Measurements from ENCODE around the gene EGLN3.
"Not testable (repeated sequence)": the region's sequence is repeated elsewhere in the genome, so short reads cannot be mapped to it uniquely, and the experiment has no call there.

Gene EGLN3

DNA sequence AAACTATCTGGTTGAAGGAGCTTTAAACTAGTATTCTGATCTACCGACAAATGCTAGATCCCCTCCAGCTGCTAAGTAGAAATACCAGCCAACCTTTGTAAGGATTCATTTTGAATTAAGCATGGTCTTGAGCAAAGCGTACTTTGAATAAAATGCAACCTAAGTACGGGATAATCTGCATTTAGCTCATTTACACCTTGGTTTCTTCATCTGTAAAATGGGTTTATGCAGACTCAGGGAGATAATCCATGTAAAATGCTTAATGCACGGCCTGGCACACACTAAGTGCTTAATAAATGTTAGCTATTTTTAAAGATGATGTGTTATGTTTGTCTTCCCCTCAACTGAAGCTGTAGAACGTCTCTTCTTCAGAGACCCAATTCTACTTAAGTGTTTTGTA is 15.9 kb downstream of the EGLN3 start:
- H3K4me1 Mint-ChIP-seq = no peaks in the 10 kb centered on the region
- no peaks in the 10 kb centered on the region for H3K9me3 Mint-ChIP-seq
- H3K36me3 Mint-ChIP-seq = peaks cover 1% of the 10 kb centered on the region
- no peak overlapping the region for H3K27ac Mint-ChIP-seq
- peaks cover 16% of the 10 kb centered on the region for H3K27me3 Mint-ChIP-seq
- DNase-seq = no peak
- no peak overlapping the region for H3K4me3 Mint-ChIP-seq
- CTCF ChIA-PET = interaction anchor here (1.3 kb wide), 1 partner anchor 164 kb away, joined by 5 read pairs; no protein-coding TSS in a partner anchor

DNA sequence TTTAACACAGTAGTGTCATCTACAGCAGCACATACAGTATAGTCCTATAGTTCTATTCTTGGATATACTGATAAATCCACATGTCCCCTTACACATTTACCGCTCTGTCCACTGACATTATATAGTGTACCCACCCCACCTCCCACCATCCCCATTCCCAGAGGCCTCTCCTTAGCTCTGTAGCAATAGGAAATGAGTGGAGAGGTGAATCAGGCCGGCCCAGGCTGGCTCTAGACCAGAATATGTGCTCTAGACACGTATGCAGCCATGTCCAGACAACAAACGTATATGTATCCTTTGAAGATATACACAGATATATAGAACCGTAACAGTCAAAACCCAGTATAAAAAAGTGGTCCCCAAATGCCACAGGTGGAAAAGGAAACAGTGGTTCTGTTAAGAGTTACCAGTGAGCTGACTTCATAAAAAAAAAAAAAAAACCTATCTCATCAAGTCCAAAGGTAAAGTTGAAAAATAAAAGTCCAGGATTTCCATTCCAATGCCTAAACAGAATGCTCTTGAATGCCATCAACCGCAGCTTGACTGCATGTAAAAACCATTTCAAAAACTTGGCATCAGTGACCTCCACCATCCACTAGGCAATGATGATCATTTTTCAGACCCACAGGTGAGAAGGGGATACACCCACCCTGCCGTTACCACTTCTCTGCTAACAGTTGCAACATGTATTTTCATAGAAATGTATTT is 16.7 kb downstream of the EGLN3 start:
- no peak for DNase-seq
- Mint-ChIP-seq H3K4me3 (no peak overlapping the region), H3K27ac (no peak overlapping the region), H3K27me3 (peaks cover 16% of the 10 kb centered on the region), H3K36me3 (peaks cover 6% of the 10 kb centered on the region), H3K4me1 (no peaks in the 10 kb centered on the region), H3K9me3 (no peaks in the 10 kb centered on the region)
- CTCF ChIA-PET = no interaction called here

DNA sequence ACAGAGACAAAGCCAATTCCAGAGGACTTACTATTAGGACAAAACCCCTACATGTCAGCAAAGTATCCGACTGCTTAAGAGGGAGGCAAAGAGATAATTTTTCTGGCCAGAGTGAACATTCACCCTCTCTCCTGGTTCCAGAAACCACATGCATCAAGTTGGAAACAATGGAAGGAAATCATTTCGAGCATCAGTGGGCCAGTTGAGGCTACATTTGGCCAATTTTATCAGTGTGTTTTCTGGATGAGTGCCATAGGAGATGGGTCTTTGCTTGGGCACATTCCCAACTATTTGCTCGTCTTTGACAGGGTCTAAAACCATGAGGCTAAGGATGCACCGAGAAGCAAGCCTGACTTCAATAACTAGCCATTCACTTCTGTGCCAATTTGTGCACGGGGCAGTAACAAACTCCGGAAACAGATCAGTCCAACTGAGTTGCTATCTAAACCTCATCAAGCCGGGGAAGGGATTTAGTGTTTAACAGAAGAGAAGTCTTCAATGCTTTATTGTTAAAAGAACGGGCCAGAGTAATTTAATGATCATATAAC is 17.4 kb downstream of the EGLN3 start:
- DNase-seq = no peak
- Mint-ChIP-seq H3K27me3 (peaks cover 20% of the 10 kb centered on the region), H3K27ac (no peak overlapping the region), H3K4me3 (no peak overlapping the region), H3K36me3 (peaks cover 6% of the 10 kb centered on the region), H3K9me3 (no peaks in the 10 kb centered on the region), H3K4me1 (no peaks in the 10 kb centered on the region)
- CTCF ChIA-PET = no interaction called here

DNA sequence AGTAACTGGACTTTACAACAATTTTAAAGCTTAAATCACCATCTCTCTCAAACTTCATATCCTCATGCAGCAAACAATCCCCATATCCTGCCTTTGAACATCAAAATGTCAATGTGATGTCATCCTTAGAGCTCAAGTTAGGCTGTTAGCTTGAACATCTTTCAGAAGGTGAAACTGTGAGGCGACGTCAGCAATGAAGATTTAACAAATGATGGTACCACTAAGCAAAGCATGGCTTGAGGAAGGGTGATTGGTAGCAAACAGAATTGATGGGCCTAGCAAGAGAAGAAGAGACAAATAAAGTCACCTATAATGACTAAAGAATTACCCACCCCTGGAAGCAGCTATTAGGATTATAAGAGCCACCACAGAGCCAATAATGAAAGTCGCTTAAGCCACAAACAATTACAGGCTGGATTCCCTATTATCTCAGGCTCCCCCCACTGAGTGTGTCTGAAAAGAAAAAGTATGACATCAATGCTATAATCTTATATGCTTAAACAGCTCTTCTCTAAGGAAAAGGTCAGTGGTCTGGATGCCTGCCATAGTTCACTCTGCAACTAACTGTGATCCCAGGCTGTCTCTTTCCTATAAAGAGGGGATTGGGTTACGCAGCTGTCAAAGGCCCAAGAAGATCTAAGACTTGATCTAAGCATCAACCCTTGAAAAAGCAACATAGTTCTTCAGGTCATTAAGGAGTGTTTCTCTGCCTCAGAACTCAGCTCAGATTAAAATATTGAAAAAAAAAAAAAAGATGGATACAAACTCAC is 18.1 kb downstream of the EGLN3 start:
- Mint-ChIP-seq H3K4me1 (no peaks in the 10 kb centered on the region), H3K4me3 (no peak overlapping the region), H3K27ac (no peak overlapping the region), H3K27me3 (peaks cover 15% of the 10 kb centered on the region), H3K9me3 (no peaks in the 10 kb centered on the region), H3K36me3 (peaks cover 6% of the 10 kb centered on the region)
- CTCF ChIA-PET = interaction anchor here (1.0 kb wide), 1 partner anchor 9 kb away, joined by 3 read pairs; no protein-coding TSS in a partner anchor
- DNase-seq = no peak

DNA sequence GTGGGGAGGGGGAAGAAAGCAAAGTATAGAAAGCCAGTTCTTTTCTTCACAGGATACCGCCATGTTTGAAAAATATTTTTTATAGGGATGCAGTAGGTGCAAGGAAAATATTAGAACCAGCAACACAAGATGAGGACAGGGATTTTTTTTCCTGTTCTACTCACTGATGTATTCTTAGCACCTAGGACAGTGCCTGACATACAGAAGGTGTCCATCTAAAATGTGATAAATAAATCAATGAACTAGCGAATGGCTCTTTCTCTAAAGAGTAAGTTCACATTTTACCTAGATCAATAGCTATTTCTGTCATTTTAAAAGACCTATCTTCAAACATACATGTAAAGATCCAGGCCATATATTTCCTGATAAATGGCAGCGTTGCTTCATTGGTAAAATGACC is 18.8 kb downstream of the EGLN3 start:
- Mint-ChIP-seq H3K27me3 (peaks cover 9% of the 10 kb centered on the region), H3K4me3 (no peak overlapping the region), H3K4me1 (no peaks in the 10 kb centered on the region), H3K27ac (no peak overlapping the region), H3K36me3 (peaks cover 9% of the 10 kb centered on the region), H3K9me3 (no peaks in the 10 kb centered on the region)
- DNase-seq = no peak
- CTCF ChIA-PET = interaction anchor here (1.0 kb wide), 1 partner anchor 10 kb away, joined by 3 read pairs; no protein-coding TSS in a partner anchor

DNA sequence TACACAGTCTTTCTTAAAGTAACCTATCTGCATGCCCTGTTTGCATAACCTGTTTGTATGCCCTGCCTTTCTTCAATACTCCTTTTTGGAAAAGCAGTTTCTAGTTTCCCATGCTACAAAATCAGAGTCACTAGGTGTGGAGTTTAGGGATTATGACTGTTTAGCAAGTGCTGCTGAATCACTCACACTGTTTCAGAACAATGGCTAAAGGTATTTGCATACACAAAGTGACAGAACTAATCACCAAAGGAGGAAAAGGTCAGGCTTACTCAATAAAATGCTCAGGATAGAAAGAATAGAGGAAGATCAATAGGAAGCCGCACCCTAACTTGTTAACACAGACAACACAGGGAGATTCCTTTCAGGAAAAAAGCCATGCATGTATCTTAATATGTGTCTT is 19.4 kb downstream of the EGLN3 start:
- Mint-ChIP-seq H3K4me3 (no peak overlapping the region), H3K27ac (no peak overlapping the region), H3K36me3 (peaks cover 9% of the 10 kb centered on the region), H3K27me3 (peaks cover 9% of the 10 kb centered on the region), H3K9me3 (no peaks in the 10 kb centered on the region), H3K4me1 (no peaks in the 10 kb centered on the region)
- CTCF ChIA-PET = interaction anchor here (1.0 kb wide), 1 partner anchor 10 kb away, joined by 3 read pairs; no protein-coding TSS in a partner anchor
- DNase-seq = no peak

DNA sequence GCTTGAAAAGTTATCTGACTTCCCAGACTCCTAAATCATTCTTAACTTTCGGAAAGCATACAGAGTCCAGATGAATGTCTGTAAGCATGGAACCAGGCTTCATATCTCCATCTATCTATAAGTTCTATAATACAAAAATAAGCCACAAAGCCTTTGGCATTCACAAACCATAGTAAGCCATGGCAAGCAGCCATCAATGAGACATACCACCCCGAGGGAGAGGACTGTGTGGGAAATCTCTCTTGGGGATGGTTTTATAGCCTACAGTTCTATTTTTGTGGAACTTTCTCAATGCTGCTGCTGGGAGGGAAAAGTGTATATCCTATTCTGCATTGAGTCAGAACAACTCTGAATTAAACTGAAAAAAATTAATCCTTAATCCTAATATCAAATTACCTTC is 20.4 kb downstream of the EGLN3 start:
- Mint-ChIP-seq H3K4me1 (no peaks in the 10 kb centered on the region), H3K36me3 (peaks cover 9% of the 10 kb centered on the region)
- CTCF ChIA-PET = no interaction called here

DNA sequence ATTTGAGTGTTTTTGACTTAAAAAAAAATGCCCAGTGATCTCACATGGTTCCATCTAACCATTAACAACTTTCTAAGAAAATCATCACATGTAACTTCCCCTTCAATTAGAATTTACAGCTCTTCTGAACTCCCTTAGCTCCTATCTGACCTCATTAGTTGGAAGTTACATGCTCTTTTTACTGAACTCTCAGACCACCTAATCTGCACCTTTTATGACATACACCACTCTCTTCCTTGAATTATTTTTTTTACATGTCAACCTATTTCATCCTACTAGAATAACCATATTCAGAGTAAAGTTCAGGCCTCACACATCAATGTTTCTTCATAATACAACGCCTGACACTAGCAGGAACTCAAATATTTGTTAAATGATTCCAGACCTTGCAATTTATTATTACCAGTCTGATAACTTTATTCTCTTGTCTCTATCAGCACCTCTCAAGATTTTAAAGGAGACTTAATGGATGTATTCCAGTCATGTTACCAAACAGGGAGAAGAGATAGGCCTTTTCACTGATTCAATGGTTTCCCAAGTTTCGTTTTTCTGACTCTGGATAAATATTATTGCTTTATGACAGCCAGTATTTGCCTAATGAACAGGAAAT is 21.0 kb downstream of the EGLN3 start:
- peaks cover 11% of the 10 kb centered on the region for H3K27me3 Mint-ChIP-seq
- no peak overlapping the region for H3K4me3 Mint-ChIP-seq
- no peak overlapping the region for H3K27ac Mint-ChIP-seq
- peaks cover 9% of the 10 kb centered on the region for H3K36me3 Mint-ChIP-seq
- no peak for DNase-seq
- H3K9me3 Mint-ChIP-seq = no peaks in the 10 kb centered on the region
- no peaks in the 10 kb centered on the region for H3K4me1 Mint-ChIP-seq
- CTCF ChIA-PET = no interaction called here

More for the DNA sequence above, 20.4 kb downstream of the EGLN3 start:
- no peaks in the 10 kb centered on the region for H3K9me3 Mint-ChIP-seq
- H3K27ac Mint-ChIP-seq = no peak overlapping the region
- peaks cover 9% of the 10 kb centered on the region for H3K27me3 Mint-ChIP-seq
- no peak overlapping the region for H3K4me3 Mint-ChIP-seq
- DNase-seq = no peak

DNA sequence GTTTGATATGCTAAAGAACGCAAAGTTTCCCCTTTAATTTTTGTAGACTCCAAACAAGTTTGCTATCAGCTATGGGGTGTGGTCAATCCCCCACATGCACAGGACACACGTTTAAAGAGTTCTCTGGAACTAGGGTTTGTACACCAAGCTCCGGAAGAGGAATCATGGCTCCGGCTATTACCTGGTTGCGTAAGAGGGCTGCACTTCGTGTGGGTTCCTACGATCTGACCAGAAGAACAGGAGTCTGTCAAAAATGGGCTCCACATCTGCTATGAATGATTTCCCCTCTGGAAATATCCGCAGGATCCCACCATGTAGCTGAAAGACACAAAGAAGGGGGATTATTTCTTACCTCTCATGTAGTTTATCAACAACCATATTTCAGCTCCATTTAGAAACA is 22.0 kb downstream of the EGLN3 start:
- CTCF ChIA-PET = no interaction called here

DNA sequence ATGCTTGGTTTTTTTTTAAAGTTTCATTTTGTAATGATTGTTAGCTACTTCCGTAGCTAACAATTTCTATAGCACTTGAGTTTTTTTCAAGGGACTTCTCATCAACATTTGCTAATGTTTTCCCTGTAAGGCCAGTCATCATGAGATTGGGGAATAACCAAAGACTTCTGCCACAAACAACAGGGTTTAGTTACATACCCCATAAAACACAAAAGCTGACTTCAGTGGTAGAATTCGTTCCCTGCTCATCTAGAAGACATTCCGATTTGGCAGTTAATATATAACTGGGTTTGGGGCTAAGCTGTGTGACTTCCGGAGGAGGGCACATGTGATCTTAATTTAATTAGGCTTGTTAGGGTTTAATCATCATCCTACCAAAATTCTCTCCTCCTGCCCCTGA is 22.9 kb downstream of the EGLN3 start:
- Mint-ChIP-seq H3K27ac (no peak overlapping the region), H3K27me3 (peaks cover 11% of the 10 kb centered on the region), H3K4me1 (no peaks in the 10 kb centered on the region), H3K36me3 (peaks cover 9% of the 10 kb centered on the region), H3K4me3 (no peak overlapping the region), H3K9me3 (no peaks in the 10 kb centered on the region)
- CTCF ChIA-PET = no interaction called here
- DNase-seq = no peak

More for the DNA sequence above, 22.0 kb downstream of the EGLN3 start:
- DNase-seq = no peak
- no peaks in the 10 kb centered on the region for H3K4me1 Mint-ChIP-seq
- no peaks in the 10 kb centered on the region for H3K9me3 Mint-ChIP-seq
- peaks cover 9% of the 10 kb centered on the region for H3K36me3 Mint-ChIP-seq
- peaks cover 11% of the 10 kb centered on the region for H3K27me3 Mint-ChIP-seq
- no peak overlapping the region for H3K4me3 Mint-ChIP-seq
- H3K27ac Mint-ChIP-seq = no peak overlapping the region

DNA sequence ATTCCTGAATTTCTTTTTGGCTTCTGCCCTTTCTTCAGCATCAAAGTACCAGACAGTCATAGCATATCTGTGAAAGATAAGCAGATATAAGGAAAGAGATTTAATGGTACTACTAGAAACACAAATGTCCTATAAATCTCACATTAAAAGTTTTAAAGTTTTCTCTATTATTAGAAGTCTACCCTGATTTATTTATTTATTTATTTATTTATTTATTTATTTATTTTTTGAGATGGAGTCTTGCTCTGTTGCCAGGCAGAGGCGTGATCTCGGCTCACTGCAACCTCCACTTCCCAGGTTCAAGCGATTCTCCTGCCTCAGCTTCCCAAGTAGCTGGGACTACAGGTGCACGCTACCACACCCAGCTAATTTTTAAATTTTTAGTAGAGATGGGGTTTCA is 23.9 kb downstream of the EGLN3 start:
- H3K4me3 Mint-ChIP-seq, CTCF ChIA-PET, DNase-seq, H3K27ac Mint-ChIP-seq, H3K36me3 Mint-ChIP-seq, H3K4me1 Mint-ChIP-seq, H3K9me3 Mint-ChIP-seq: not testable (repeated sequence)
- peaks cover 11% of the 10 kb centered on the region for H3K27me3 Mint-ChIP-seq

DNA sequence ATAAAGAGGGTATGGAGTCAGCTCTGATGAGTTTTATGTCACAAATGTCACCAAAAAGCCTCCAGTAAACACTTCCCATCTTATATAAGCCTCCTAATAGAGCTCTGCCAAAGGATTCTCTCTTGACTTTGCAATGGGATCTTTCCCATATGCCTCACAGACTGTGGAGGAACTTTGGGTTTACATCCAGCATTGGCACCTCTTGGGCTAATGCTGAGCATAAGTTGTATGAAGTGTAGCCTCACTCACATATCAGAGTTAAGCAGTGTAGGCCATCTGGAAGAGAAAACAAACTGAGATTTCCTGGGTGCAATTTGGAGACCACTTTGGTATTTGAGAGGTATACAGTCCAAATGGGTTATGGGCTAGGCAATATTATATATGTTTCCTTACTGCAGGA is 24.9 kb downstream of the EGLN3 start:
- H3K4me1 Mint-ChIP-seq = no peaks in the 10 kb centered on the region
- no peak overlapping the region for H3K4me3 Mint-ChIP-seq
- no peak for DNase-seq
- H3K27ac Mint-ChIP-seq = no peak overlapping the region
- H3K27me3 Mint-ChIP-seq = peaks cover 11% of the 10 kb centered on the region
- H3K36me3 Mint-ChIP-seq = peaks cover 9% of the 10 kb centered on the region
- peaks cover 2% of the 10 kb centered on the region for H3K9me3 Mint-ChIP-seq
- CTCF ChIA-PET = no interaction called here

DNA sequence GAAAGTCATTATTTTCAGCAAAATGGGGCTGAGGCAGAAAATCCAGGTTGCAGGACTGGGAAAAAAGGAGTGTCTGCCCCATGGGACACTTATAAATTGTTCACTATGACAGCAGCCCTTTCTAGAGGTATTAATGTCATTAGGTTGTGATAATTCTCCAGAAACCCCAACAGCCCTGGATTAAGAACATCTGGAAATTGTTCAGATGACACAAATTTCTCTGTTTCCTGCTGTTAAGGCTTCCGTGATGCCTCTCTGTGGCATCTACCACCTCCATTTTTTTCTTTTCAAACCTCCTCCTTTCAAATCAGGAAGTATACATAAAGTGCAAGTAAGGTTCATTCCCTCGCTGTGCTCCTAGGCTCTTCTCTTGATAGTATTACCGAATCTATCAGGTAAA is 25.6 kb downstream of the EGLN3 start:
- CTCF ChIA-PET = no interaction called here
- H3K9me3 Mint-ChIP-seq = peaks cover 2% of the 10 kb centered on the region
- no peaks in the 10 kb centered on the region for H3K4me1 Mint-ChIP-seq
- H3K27ac Mint-ChIP-seq = no peak overlapping the region
- DNase-seq = no peak
- peaks cover 9% of the 10 kb centered on the region for H3K36me3 Mint-ChIP-seq
- H3K4me3 Mint-ChIP-seq = no peak overlapping the region
- peaks cover 11% of the 10 kb centered on the region for H3K27me3 Mint-ChIP-seq

DNA sequence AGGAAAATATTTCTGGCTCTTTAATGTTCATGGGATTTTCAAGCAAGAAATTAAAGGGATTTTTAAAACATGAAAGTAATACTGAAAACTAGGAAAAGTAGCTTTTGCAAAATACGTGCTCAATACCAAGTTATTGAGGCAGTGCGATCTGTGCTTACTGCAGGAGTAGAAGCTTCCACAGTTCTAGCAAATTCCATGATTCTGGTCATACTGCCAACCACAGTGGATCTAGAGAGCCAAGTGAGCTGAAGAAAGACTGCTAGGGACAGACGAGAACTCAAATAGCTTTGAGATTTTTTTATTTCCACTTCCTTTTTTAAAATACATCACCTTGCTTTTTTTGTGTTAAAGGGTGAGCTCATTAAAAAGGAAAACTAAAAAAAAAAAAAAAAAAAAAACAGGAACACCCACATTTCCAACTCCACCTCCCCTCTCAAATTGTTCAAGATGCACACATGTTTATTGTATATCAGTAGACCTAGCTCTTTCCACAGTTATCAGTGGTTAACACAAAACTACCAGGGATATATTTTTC is 26.2 kb downstream of the EGLN3 start:
- Mint-ChIP-seq H3K36me3 (peaks cover 5% of the 10 kb centered on the region), H3K27me3 (peaks cover 11% of the 10 kb centered on the region), H3K27ac (no peak overlapping the region), H3K4me3 (no peak overlapping the region), H3K9me3 (peaks cover 2% of the 10 kb centered on the region), H3K4me1 (no peaks in the 10 kb centered on the region)
- DNase-seq = no peak
- CTCF ChIA-PET = no interaction called here

All from activated naive CD4-positive, alpha-beta T cell treated with anti-CD3 and anti-CD28 coated beads, Interleukin-2, amount 10 ng/mL, durations not matched to agents 7 days and 5 days (primary cell).